HepG2 (cell line): ENCODE measurements around the gene PLEKHO1.

Experiments
- ATF7 ChIP-seq, 2 experiments: fragments of 450-650 bp in 1 of 2; sonication (generic) in 1 of 2; formaldehyde crosslinking in 1 of 2; IDR thresholded peaks; 2 replicates each; pipeline versions ENCODE4 v1.4.0 to v1.6.1; 2016 to 2020; ENCODE audit warnings: antibody characterized with exemption in 1 of 2, mild to moderate bottlenecking in 1 of 2, missing genetic modification reagents in 1 of 2
- GLI4 ChIP-seq: sonication (generic); formaldehyde crosslinking; IDR thresholded peaks from 2 replicates; pipeline ENCODE4 v1.5.1; 2020; ENCODE audit warnings: missing genetic modification reagents, mild to moderate bottlenecking, moderate library complexity, borderline replicate concordance
- HMG20B ChIP-seq: conservative IDR thresholded peaks from 2 replicates; pipeline ENCODE4 v1.6.1; 2016; ENCODE audit warnings: missing genetic modification reagents, missing compliant biosample characterization
- HOXA7 ChIP-seq: sonication (generic); formaldehyde crosslinking; IDR thresholded peaks from 2 replicates; pipeline ENCODE4 v1.8.1; 2022; ENCODE audit warnings: mild to moderate bottlenecking, missing genetic modification reagents, moderate library complexity
- KLF16 ChIP-seq, 2 experiments: sonication (generic) in 1 of 2; formaldehyde crosslinking in 1 of 2; IDR thresholded peaks; 2 replicates each; pipeline versions ENCODE4 v1.6.1 to v1.8.0; 2016 to 2023; ENCODE audit warnings: missing genetic modification reagents in 2 of 2, missing compliant biosample characterization in 1 of 2
- PHF20 ChIP-seq: sonication (generic); formaldehyde crosslinking; IDR thresholded peaks from 2 replicates; pipeline ENCODE4 v1.5.0; 2020; ENCODE audit warnings: mild to moderate bottlenecking, missing genetic modification reagents
- SRF ChIP-seq: IDR thresholded peaks from 2 replicates; pipeline ENCODE4 v1.6.1; 2011; ENCODE audit warnings: mild to moderate bottlenecking, low read depth, low read length, moderate library complexity
- TAF1 ChIP-seq: sonication (generic); formaldehyde crosslinking; IDR thresholded peaks from 2 replicates; pipeline ENCODE4 v1.4.0; 2020; ENCODE audit warnings: missing genetic modification reagents
- ZSCAN29 ChIP-seq: sonication (generic); formaldehyde crosslinking; conservative IDR thresholded peaks from 2 replicates; pipeline ENCODE4 v1.4.0; 2020; ENCODE audit warnings: mild to moderate bottlenecking, missing genetic modification reagents
- TF ChIP-seq, protein P1 (sequence below): sonication (generic); formaldehyde crosslinking; IDR thresholded peaks from 2 replicates; pipeline ENCODE4 v1.5.1; 2020; ENCODE audit warnings: missing genetic modification reagents, mild to moderate bottlenecking, borderline replicate concordance
- TF ChIP-seq, protein P2 (sequence below): sonication (generic); formaldehyde crosslinking; IDR thresholded peaks from 2 replicates; pipeline ENCODE4 v1.5.0; 2020; ENCODE audit warnings: mild to moderate bottlenecking, missing genetic modification reagents, moderate library complexity

DNA sequence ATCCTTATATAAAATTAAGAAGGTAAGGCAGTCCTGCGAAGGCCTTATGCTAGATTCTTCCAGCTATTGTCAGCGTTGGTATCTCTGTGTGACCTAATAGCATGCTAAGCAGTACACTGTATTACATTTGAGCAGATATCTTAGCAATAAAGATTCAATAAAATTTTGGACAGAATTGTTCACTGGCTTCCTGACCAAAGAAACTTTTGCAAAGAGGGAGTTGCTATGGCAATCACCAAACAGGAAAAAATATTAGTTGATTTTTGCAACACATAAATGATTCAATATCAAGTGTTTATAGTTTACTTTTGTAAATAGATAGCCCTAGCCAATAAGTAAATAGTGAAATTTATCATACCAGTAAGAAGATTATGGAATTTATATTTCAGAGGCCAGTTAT lies 31.0 kb upstream of the PLEKHO1 start:
- TF ChIP-seq PHF20 (CRISPR knock-in tag) (no peak), TAF1 (CRISPR knock-in tag) (no peak), HMG20B (no peak), KLF16 (CRISPR knock-in tag; IDR thresholded peaks at IDR 0.05) (no peak), GLI4 (CRISPR knock-in tag) (no peak), ATF7 (IDR thresholded peaks at IDR 0.05) (no peak), ATF7 (CRISPR knock-in tag; IDR thresholded peaks at IDR 0.05) (no peak), SRF (no peak), ZSCAN29 (CRISPR knock-in tag) (no peak), HOXA7 (CRISPR knock-in tag) (no peak)
- TF ChIP-seq, protein P1, sequence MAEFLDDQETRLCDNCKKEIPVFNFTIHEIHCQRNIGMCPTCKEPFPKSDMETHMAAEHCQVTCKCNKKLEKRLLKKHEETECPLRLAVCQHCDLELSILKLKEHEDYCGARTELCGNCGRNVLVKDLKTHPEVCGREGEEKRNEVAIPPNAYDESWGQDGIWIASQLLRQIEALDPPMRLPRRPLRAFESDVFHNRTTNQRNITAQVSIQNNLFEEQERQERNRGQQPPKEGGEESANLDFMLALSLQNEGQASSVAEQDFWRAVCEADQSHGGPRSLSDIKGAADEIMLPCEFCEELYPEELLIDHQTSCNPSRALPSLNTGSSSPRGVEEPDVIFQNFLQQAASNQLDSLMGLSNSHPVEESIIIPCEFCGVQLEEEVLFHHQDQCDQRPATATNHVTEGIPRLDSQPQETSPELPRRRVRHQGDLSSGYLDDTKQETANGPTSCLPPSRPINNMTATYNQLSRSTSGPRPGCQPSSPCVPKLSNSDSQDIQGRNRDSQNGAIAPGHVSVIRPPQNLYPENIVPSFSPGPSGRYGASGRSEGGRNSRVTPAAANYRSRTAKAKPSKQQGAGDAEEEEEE = no peak
- TF ChIP-seq, protein P2, sequence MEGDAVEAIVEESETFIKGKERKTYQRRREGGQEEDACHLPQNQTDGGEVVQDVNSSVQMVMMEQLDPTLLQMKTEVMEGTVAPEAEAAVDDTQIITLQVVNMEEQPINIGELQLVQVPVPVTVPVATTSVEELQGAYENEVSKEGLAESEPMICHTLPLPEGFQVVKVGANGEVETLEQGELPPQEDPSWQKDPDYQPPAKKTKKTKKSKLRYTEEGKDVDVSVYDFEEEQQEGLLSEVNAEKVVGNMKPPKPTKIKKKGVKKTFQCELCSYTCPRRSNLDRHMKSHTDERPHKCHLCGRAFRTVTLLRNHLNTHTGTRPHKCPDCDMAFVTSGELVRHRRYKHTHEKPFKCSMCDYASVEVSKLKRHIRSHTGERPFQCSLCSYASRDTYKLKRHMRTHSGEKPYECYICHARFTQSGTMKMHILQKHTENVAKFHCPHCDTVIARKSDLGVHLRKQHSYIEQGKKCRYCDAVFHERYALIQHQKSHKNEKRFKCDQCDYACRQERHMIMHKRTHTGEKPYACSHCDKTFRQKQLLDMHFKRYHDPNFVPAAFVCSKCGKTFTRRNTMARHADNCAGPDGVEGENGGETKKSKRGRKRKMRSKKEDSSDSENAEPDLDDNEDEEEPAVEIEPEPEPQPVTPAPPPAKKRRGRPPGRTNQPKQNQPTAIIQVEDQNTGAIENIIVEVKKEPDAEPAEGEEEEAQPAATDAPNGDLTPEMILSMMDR (CRISPR knock-in tag) = no peak
